Keratinocyte (primary cell): ENCODE data around the gene GALNT9. TPM values are rescaled to one million over a fixed set of nuclear protein-coding genes. Genes with fewer than 3 reads are reported as not detected.

ENCODE experiments used
- DNase-seq: peaks from one replicate; pipeline ENCODE4 v3.0.0-alpha.2; 2011; ENCODE audit warnings: low read depth, missing footprints, low spot score
- FAIRE-seq: peaks from 2 replicates; lab custom pipeline; 2011; peaks lifted over from hg19 to GRCh38; lab: Jason Lieb, UNC
- H2AFZ ChIP-seq: 2 replicates; pipeline ENCODE4 v1.6.0; 2012; ENCODE audit warnings: low read length, control low read depth, inconsistent platforms; ENCODE audit not compliant: control insufficient read depth
- H3K27ac ChIP-seq: 2 replicates; pipeline ENCODE4 v1.5.1; 2011; ENCODE audit warnings: low read length; ENCODE audit not compliant: control insufficient read depth, insufficient read depth
- H3K27me3 ChIP-seq: 3 replicates; pipeline ENCODE4 v1.6.0; 2011; ENCODE audit warnings: low read length; ENCODE audit not compliant: control insufficient read depth, insufficient read depth; ENCODE audit errors: extremely low read depth
- H3K36me3 ChIP-seq, 2 experiments: 2 replicates in 1 of 2; 3 replicates in 1 of 2; pipeline ENCODE4 v1.5.1; 2011; ENCODE audit warnings: low read length in 2 of 2, mild to moderate bottlenecking in 1 of 2; ENCODE audit not compliant: control insufficient read depth in 2 of 2, insufficient read depth in 2 of 2; ENCODE audit errors: extremely low read depth in 1 of 2
- H3K4me1 ChIP-seq: 3 replicates; pipeline ENCODE4 v1.5.1; 2011; ENCODE audit warnings: low read length; ENCODE audit not compliant: control insufficient read depth, insufficient read depth; ENCODE audit errors: extremely low read depth
- H3K4me2 ChIP-seq: 3 replicates; pipeline ENCODE4 v1.6.0; 2011; ENCODE audit warnings: low read depth, low read length; ENCODE audit not compliant: control insufficient read depth, insufficient read depth; ENCODE audit errors: extremely low read depth
- H3K4me3 ChIP-seq, 3 experiments: fragments of 200-600 bp in 1 of 3; sonication (generic) in 1 of 3; 2 replicates in 2 of 3; 3 replicates in 1 of 3; pipeline ENCODE4 v1.5.1; 2011 to 2016; ENCODE audit warnings: low read length in 3 of 3, mild to moderate bottlenecking in 3 of 3, control low read depth in 2 of 3, inconsistent platforms in 1 of 3, low read depth in 1 of 3, mixed read lengths in 1 of 3, mixed run types in 1 of 3, moderate library complexity in 1 of 3; ENCODE audit not compliant: control insufficient read depth in 2 of 3, insufficient read depth in 2 of 3; ENCODE audit errors: extremely low read depth in 1 of 3
- H3K79me2 ChIP-seq: 2 replicates; pipeline ENCODE4 v1.6.0; 2012; ENCODE audit warnings: low read length; ENCODE audit not compliant: control insufficient read depth, insufficient read depth
- H3K9ac ChIP-seq: 3 replicates; pipeline ENCODE4 v1.6.0; 2011; ENCODE audit warnings: low read length; ENCODE audit not compliant: control insufficient read depth, insufficient read depth; ENCODE audit errors: extremely low read depth
- H3K9me1 ChIP-seq: 3 replicates; pipeline ENCODE4 v1.6.0; 2011; ENCODE audit warnings: low read length; ENCODE audit not compliant: control insufficient read depth, insufficient read depth; ENCODE audit errors: extremely low read depth
- H3K9me3 ChIP-seq: 2 replicates; pipeline ENCODE4 v1.5.1; 2012; ENCODE audit warnings: low read depth, low read length; ENCODE audit not compliant: control insufficient read depth
- H4K20me1 ChIP-seq: 3 replicates; pipeline ENCODE4 v1.6.0; 2011; ENCODE audit warnings: low read length; ENCODE audit not compliant: control insufficient read depth, insufficient read depth; ENCODE audit errors: extremely low read depth
- CTCF ChIP-seq, 3 experiments: IDR thresholded peaks in 1 of 3; conservative IDR thresholded peaks in 1 of 3; optimal IDR thresholded peaks in 1 of 3; 2 replicates in 2 of 3; 3 replicates in 1 of 3; pipeline versions ENCODE3 to v1.5.1; 2011; ENCODE audit warnings: low read length in 3 of 3, mild to moderate bottlenecking in 3 of 3, moderate library complexity in 2 of 3, control low read depth in 1 of 3, inconsistent platforms in 1 of 3; ENCODE audit not compliant: insufficient read depth in 2 of 3; ENCODE audit errors: extremely low read depth in 1 of 3
- EZH2 ChIP-seq: IDR thresholded peaks from one replicate; pipeline ENCODE4 v1.6.1; 2012; ENCODE audit warnings: inconsistent platforms, mild to moderate bottlenecking, low read length, moderate library complexity
- dilution Hi-C: fragments of 300-500 bp; cut with MboI; formaldehyde crosslinking; loops from one replicate; pipeline ENCODE4 v1.7.0; 2020; ENCODE audit warnings: low sequenced_read_pairs; ENCODE audit not compliant: extremely low pct_ligation_motif_present
- polyA plus RNA-seq, 5 experiments: library from polyadenylated mRNA; depleted of rRNA in 3 of 5; stranded (reverse) in 3 of 5; stranded (forward) in 1 of 5; unstranded in 1 of 5; fragments of >200 nt; gene quantifications; 1 replicate in 1 of 5; 2 replicates in 3 of 5; 3 replicates in 1 of 5; pipeline versions ENCODE4 v1.2.1 to v1.2.3, GENCODE V29; 2011 to 2012; ENCODE audit warnings: missing spikeins in 2 of 5, low read depth in 1 of 5, low replicate concordance in 1 of 5

The GALNT9 gene
- polyA plus RNA-seq, 1 donor (not counting 4 experiments of a cell fraction or from before 2014, with no cell fraction given), result not detected

GRCh38 chr12:132213359-132214160 is 115.8 kb downstream of the GALNT9 start:
- H3K27ac ChIP-seq, result no peak overlapping the region
- peaks cover 4% of the 10 kb centered on the region for H3K27me3 ChIP-seq

GRCh38 chr12:132211816-132212215 is 117.6 kb downstream of the GALNT9 start:
- Histone ChIP-seq H3K79me2 (no peaks in the 10 kb centered on the region), H3K9ac (no peak overlapping the region), H3K9me1 (no peaks in the 10 kb centered on the region), H3K4me3 (no peak overlapping the region), H2AFZ (no peak overlapping the region), H3K27ac (no peak overlapping the region), H3K4me1 (no peaks in the 10 kb centered on the region), H3K36me3 (no peaks in the 10 kb centered on the region), H3K4me2 (no peak overlapping the region), H3K27me3 (no peaks in the 10 kb centered on the region), H4K20me1 (no peaks in the 10 kb centered on the region), H3K9me3 (peaks cover 3% of the 10 kb centered on the region)
- DNase-seq (no peak), FAIRE-seq (no peak)
- dilution Hi-C loops, result no loop called here
- TF ChIP-seq EZH2 (no peak), CTCF (optimal IDR thresholded peaks at IDR 0.05 in 1 of 3, IDR thresholded peaks at IDR 0.05 in 1 of 3, conservative IDR thresholded peaks at IDR 0.05 in 1 of 3; ENCODE audit: extremely low read depth in 1 of 3, insufficient read depth in 2 of 3, low read length in 3 of 3) (no peak)

More at GRCh38 chr12:132213359-132214160, 115.8 kb downstream of the GALNT9 start:
- no peak for FAIRE-seq
- Histone ChIP-seq H4K20me1 (no peaks in the 10 kb centered on the region), H3K36me3 (no peaks in the 10 kb centered on the region), H3K79me2 (no peaks in the 10 kb centered on the region), H3K9me3 (peaks cover 3% of the 10 kb centered on the region), H3K9ac (no peak overlapping the region), H3K4me2 (no peak overlapping the region), H3K4me1 (no peaks in the 10 kb centered on the region), H3K4me3 (no peak overlapping the region), H2AFZ (no peak overlapping the region), H3K9me1 (no peaks in the 10 kb centered on the region)
- DNase-seq, result no peak
- TF ChIP-seq EZH2, result no peak
- TF ChIP-seq CTCF (optimal IDR thresholded peaks at IDR 0.05 in 1 of 3, IDR thresholded peaks at IDR 0.05 in 1 of 3, conservative IDR thresholded peaks at IDR 0.05 in 1 of 3; ENCODE audit: extremely low read depth in 1 of 3, insufficient read depth in 2 of 3, low read length in 3 of 3), result no peak
- dilution Hi-C loops, result no loop called here
